Measurements from ENCODE around the gene PLEKHA6. TPM values are rescaled to one million over a fixed set of nuclear protein-coding genes. Genes with fewer than 3 reads are reported as not detected.
A peak's percentile ranks its signal among the peaks of the same experiment; 100 is the strongest.

PLEKHA6 gene
- total RNA-seq, 4 donors from 2014 or later, result 4.3 to 13.2 (median 7.7) TPM

- Histone ChIP-seq H3K9me3 (no peaks in the 10 kb centered on the region), H3K36me3 (no peaks in the 10 kb centered on the region), H3K27ac (no peak overlapping the region), H3K27me3 (no peaks in the 10 kb centered on the region), H3K4me1 (peaks cover 0 to 4% of the 10 kb centered on the region in 2 donors), H3K4me3 (no peak overlapping the region)
- ATAC-seq (no peak), DNase-seq (no peak)
- in situ Hi-C loops (cut with MboI; ENCODE audit: low sequenced_read_pairs in 4 of 4) (no loop called here), intact Hi-C loops (cut with DNase I; ENCODE audit: low total_unique reads) (no loop called here)
- no peak for TF ChIP-seq CTCF (IDR thresholded peaks at IDR 0.05 in 4 of 5, conservative IDR thresholded peaks at IDR 0.05 in 1 of 5)
- no peak for TF ChIP-seq POLR2A (IDR thresholded peaks at IDR 0.05)
Measured at GRCh38 chr1:204340081-204340889, 19.4 kb downstream of the PLEKHA6 start.

DNA sequence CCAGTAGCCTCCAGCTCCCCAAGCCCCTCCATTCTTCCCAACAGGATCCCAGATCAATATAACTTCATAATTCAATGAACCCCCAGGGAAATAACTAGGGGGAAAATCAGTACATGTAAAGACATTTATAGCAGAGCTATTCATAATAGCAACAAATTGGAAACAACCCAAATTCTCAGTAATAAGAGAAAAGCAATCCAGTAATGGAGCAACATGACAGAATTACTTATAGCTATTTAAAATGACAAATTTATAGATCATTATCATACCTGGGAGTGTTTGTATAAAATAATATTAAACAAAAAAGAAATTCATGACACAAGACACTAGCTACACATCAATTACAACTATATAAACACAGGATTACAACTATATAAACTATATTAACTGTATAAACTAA is 20.2 kb downstream of the PLEKHA6 start:
- no peak for TF ChIP-seq CTCF (IDR thresholded peaks at IDR 0.05 in 4 of 5, conservative IDR thresholded peaks at IDR 0.05 in 1 of 5)
- TF ChIP-seq POLR2A (IDR thresholded peaks at IDR 0.05), result no peak
- H3K27me3 ChIP-seq, result no peaks in the 10 kb centered on the region
- H3K9me3 ChIP-seq, result no peaks in the 10 kb centered on the region
- H3K4me1 ChIP-seq, result peaks cover 0 to 4% of the 10 kb centered on the region in 2 donors
- no peak overlapping the region for H3K27ac ChIP-seq
- DNase-seq (no peak), ATAC-seq (no peak)
- intact Hi-C loops (cut with DNase I; ENCODE audit: low total_unique reads) (no loop called here), in situ Hi-C loops (cut with MboI; ENCODE audit: low sequenced_read_pairs in 4 of 4) (no loop called here)
- H3K4me3 ChIP-seq, result no peak overlapping the region
- H3K36me3 ChIP-seq, result no peaks in the 10 kb centered on the region

DNA sequence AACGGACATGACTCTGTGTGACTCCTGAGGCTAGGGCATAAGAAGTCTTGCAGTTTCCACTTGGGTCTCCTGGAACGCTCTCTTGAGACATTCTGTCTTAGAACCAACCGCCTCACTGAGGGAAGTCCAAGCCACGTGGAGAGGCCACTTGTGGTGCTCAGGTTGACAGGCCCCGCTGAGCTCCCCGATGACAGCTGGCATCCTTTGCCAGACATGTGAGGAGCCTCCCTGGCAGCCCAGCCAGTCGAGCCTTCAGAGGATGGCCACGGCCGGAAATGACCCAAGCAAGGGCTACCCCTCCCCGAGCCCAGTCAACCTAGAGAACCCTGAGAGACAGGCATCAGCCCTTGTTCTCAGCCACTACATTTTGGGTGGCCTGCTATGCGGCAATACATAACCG is 20.7 kb downstream of the PLEKHA6 start:
- TF ChIP-seq POLR2A (IDR thresholded peaks at IDR 0.05) (no peak), CTCF (IDR thresholded peaks at IDR 0.05 in 4 of 5, conservative IDR thresholded peaks at IDR 0.05 in 1 of 5) (no peak)
- ATAC-seq (peak in 1 of 2 donors; percentile 16), DNase-seq (no peak)
- in situ Hi-C loops (cut with MboI; ENCODE audit: low sequenced_read_pairs in 4 of 4), result no loop called here
- Histone ChIP-seq H3K36me3 (no peaks in the 10 kb centered on the region), H3K4me1 (peaks cover 0 to 4% of the 10 kb centered on the region in 2 donors), H3K27me3 (no peaks in the 10 kb centered on the region), H3K9me3 (no peaks in the 10 kb centered on the region), H3K27ac (no peak overlapping the region), H3K4me3 (no peak overlapping the region)
- intact Hi-C loops (cut with DNase I; ENCODE audit: low total_unique reads), result no loop called here

DNA sequence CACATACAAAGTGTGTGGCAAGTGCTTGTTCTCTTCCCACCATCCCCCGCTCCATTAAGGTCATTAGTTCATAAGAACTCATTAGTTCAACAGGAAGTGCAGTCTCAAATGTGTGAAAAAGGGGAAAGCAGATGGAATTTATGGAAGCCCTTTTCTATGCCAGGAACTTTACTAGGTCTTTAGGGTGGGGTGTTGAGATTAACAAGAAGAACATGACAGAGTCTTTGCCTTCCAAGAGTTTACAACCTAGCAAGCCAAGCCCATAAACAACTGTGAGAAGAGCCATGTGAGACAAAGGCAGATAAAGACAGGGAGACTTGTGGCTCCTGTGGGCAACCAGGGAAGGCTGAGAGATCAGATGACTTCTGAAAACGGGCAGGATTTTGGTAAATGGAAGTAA is 21.4 kb downstream of the PLEKHA6 start:
- Histone ChIP-seq H3K27me3 (no peaks in the 10 kb centered on the region), H3K4me1 (peaks cover 0 to 4% of the 10 kb centered on the region in 2 donors), H3K36me3 (no peaks in the 10 kb centered on the region), H3K4me3 (no peak overlapping the region), H3K27ac (no peak overlapping the region), H3K9me3 (no peaks in the 10 kb centered on the region)
- intact Hi-C loops (cut with DNase I; ENCODE audit: low total_unique reads), result no loop called here
- no peak for DNase-seq
- in situ Hi-C loops (cut with MboI; ENCODE audit: low sequenced_read_pairs in 4 of 4), result no loop called here
- no peak for TF ChIP-seq CTCF (IDR thresholded peaks at IDR 0.05 in 4 of 5, conservative IDR thresholded peaks at IDR 0.05 in 1 of 5)
- no peak for TF ChIP-seq POLR2A (IDR thresholded peaks at IDR 0.05)
- no peak for ATAC-seq
